GM18867 (cell line): ENCODE results near the gene DPYSL4.

ENCODE experiments used
- ATAC-seq: cut with Tn5 transposase; IDR thresholded peaks from one replicate; pipeline ENCODE4 v1.9.1; 2021; ENCODE audit warnings: mild to moderate bottlenecking, moderate library complexity; ENCODE audit not compliant: unreplicated experiment

DPYSL4 gene

DNA sequence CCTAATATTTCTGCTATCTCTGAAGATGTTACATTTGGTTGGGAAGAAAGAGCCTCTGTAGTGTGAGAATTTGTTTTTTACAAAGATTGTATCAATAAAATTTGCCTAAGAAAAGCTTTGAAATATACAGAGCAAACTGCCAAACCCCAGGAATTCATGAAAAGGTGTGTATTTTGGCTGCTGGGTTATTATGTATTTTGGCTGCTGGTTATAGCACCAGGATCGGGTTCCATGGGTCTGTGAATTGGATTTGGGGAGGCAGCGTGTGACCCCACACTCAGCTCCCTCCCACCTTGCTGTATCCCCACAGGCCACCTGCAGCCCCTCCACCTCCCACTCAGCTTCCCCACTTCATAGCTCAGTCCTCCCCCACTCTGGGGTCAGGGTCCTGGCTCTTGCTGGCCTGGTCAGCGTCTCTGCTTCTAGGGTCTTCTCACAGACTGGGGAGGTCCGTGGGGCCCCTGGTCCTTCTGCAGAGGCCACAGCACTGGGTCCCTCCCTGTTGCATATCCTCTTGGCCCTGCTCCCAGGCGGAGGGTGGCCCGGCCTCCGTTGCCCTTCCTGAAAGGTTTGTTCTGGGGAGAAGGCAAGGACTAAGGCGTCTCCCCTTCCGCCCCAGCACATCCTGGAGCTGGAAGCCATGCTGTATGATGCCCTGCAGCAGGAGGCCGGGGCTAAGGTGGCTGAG lies 24.0 kb upstream of the DPYSL4 start:
- ATAC-seq = no peak

DNA sequence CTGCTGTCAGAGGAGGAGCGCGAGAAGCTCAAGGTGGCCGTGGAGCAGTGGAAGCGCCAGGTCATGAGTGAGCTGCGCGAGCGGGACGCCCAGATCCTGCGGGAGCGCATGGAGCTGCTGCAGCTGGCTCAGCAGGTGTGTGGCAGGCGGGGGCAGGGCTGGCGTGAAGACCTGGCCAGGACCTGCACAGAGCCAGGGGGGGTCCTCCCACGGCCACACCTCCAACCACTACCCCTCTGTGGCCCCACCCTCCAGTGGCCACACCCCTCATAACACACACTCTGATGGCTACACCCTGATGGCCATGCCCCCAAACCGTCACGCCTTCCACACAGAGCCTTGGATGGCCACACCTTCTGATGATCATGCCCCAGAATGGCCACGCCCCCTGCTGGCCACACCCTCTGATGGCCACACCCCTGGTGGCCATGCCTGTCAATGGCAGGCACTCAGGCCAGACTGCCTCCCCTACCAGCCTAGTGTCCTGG lies 23.4 kb upstream of the DPYSL4 start:
- no peak for ATAC-seq

DNA sequence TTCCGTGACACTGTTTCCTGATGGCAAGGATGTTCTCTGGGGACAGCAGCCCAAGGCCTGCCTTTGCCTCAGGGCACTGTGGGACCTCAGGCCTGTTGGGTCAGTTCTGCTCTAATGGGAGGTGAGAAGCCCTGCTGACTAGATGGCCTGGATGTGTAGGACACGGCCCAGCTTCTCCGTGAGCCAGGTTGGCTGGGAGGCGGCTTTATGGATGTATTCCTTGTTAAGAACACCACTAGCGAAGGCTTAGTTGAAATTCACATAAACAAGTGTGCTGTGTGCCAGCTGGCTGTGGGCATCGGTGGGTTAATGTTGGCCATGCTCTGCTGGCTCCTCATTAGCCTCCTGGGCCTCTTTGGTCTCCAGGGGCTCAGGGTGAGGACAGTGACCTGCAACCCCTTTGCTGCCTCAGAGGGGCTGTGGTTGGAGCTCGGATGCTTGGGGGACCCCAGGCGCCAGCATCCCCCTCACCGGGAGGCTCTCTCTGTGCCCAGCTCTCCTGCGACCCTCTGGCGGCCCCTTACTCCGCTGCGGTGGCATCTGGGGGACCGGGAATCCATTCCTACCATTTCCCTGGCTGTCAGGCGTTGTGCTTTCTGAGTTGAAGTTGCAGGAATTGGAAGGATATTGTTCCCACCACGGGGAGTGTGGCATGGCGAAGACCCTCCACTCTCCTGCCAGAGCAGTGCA lies 22.8 kb upstream of the DPYSL4 start:
- no peak for ATAC-seq

DNA sequence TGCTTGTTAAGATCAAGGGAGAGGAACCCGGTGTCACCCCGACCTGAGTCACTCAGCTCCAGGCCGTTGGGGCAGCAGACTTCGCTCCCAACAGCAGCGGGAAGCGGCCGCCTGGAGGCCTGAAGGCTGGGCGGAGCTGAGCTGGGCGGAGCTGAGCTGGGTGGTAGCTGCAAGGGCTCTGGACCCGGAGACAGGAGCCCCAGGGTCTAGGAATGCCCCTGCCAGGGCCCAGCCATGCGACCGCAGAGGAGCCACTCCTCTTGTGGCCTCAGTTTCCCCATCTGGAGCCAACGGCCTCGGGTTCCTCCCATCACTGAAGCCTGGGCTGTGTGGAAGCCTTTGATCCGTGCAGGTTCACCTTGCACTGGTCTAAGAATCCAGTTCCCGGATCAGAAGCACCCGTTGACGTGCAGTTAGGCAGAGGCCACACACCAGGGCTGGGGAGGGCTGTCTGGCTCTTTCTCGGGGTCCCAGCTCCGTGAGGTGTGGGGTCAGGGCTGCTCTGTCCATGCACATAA lies 21.9 kb upstream of the DPYSL4 start:
- no peak for ATAC-seq

DNA sequence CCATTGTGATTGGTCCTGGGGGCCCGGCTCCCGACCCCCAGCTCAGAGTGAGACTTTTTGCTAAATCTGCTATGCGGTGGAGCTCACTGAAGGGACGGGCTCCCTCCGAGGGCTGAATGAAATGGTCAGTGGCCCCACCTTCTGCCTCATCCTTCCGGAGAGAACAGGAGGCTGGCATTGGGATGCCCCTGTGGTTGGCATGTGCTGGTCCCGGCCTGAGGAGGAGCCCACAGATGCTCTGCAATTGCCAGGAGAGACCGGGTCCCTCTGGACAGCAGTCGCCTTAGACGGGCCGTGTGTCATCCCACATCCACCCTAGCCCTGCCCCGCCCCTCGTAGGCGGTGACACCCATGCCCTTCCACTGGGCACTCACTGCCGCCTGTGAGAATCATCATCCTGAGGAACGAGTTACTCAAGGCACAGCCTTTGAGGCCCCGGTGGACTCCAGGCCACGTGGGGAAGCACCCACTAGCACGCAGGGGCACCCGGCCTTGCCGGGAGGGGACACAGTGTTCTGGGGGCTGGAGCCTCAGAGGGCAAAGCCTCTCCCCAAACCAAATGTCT lies 21.2 kb upstream of the DPYSL4 start:
- ATAC-seq = no peak

DNA sequence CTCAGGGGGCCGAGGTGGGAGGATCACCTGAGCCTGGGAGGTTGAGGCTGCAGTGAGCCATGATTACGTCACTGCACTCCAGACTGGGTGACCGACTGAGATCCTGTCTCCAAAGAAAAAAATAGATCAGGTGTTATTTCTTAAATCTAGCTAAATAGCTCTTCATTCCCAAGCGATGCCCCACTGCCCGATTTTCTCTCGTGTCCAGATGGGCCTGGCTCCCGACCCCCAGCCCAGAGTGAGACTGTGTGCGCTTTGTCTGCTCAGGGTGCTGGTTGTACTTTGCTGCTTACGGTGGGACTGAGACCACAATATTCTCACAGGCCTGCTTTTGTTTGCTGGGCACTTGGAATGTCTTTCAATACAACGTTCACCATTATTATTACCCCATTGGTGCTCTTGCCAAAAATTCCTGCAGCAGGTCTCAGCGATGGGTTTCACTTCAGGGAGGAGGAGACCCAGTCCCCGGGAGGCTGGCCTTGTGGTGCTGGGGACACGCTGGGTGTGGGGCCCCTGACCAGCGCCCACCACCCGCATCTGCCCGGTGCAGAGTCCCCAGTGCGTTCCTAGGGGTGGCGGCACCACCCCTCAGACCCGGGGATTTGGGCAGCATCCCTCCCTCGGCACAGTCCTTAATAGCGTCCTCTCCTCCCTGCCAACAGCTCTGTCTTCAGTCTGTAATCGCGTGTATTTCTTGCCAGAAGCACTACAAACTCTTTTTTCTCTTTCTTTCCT lies 20.4 kb upstream of the DPYSL4 start:
- no peak for ATAC-seq

DNA sequence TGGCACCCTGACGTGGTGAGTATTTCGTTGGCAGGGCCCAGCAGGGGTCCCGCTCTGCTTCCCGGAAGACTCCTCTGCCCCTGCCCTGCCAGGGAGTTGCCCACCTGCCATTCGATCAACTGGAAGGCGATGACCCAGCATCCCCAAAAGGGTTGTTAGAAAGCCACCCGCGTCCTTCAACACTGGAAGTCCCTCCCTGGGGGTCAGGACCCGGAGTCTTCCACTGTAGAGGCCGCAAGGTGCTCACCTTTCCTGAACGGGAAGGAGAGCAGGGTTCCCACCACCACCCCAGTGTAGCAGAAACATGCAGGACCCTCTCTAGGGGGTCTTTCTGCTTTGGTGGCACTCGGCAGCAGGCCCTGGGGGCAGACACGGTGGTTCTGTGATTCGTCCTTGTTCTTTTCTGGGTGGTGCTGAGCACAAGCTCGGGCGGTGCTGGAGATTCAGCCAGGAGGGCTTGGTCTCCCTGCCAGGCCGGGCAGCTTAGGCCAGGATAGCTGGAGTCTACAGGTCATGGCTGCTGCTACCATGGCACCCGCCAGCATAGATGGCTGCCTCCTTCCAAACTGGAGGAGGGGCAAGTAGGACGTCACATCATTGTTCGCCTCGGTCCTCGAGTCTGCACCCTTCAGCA lies 19.6 kb upstream of the DPYSL4 start:
- no peak for ATAC-seq

DNA sequence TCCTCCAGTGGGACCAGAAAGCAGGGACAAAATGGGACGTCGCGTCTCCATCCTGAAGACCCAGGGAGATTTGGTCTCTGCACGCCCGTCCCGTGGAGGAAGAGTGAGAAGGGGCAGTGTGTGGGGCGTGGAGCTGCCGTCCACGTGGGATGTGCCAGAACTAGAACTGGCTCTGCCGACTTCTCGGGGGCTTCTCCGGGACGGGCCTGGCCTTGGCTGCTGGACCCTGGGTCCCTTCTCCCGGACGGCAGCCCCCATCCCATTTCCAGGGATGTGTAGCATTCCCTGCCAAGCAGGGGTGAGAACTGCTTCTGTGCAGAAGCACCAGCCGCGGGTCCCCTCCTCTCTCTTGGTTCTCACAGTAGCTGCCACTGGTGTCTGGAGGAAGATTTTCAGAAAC lies 18.8 kb upstream of the DPYSL4 start:
- no peak for ATAC-seq

DNA sequence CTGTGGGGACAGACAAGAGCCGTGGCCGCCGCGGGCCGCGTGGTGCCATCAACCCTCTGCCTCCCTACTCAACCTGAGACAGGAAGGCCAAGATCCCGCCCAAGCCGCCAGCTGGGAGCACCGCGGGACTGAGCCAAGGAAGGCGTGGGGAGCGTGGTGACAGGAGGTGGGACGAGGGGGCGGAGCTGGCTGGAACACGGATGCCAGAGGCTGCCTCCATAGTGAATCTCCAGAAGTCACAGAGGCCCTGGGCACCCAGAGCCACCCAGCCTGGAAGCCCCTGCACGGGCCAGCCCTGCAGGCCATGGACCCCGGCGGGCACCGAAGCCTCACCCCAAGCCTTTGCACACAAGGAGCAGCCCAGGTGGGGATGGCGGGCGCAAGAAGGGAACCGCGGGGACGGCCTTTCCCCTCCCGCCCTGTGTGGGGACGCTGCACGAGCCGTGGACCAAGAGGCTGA lies 18.1 kb upstream of the DPYSL4 start:
- ATAC-seq = no peak

DNA sequence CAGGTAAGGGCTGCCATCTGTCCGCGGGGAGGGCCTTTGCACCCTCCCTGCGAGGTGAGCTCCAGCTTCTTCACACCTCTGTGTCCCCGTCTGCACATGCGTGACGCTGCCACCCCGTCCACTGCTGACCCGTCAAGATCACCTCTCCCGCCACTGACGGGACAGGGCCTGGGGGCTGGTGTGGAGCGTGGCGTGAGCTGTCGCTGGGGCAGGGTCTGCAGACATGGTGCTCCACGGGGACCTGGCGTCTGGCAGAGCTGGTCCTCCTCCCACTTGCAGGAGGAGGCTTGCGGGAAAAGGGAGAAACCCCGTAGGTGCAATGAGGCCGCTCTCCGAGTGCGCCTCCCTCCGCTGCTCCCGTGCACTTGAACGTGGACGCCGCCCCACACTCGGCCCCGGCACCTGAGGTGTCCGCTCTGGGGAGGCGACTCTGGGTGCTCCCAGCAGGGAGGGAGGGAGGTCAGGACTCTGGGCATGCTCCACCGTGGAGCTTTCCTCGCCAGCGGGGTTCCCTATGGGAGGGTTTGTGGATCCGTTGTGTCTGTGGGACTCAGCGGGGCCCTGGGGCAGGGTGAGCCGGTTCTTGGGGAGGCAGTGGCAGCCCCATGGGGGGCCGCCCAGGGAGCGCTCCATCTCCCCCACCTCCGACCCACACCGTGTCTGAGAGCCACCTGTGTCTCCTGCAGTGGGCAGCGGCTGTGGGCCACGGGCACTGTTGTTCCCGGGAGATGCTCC lies 17.6 kb upstream of the DPYSL4 start:
- no peak for ATAC-seq

DNA sequence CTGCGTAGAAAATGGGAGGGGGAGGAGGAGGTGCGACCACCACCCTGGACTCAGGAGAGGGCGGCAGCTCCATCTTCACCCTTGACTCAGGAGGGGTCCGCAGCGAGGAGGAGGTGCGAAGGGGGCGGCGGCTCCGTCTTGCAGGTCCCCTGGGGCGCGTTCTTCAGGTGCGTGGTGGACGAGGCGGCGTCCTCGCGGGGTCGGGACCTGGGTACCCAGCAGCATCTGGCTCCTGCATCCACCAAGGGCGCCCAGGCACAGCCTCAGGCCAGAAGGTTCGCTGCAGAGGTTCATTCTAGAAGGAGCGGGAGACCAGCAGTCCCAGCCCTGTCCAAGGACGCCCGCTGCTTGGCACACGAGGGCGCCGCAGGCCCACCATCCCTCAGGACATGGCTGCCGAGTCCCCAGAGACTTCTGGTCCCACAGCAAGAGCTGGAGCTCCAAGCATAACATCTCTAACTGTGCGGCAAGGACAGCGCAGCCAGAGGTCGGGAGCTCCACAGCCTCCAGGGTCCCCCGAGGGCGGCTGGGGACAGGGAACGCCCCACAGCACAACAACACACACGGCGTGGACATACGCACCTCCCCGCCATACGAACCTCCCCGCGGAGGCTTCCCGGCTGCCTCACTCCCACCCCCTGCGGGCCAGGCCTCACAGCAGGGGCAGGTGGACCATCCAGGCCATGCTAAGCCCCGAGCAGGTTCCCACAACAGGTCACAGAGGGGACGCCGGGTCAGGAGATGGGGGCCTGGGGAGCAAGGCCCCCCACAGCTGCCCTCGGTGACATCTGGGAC lies 16.8 kb upstream of the DPYSL4 start:
- no peak for ATAC-seq

DNA sequence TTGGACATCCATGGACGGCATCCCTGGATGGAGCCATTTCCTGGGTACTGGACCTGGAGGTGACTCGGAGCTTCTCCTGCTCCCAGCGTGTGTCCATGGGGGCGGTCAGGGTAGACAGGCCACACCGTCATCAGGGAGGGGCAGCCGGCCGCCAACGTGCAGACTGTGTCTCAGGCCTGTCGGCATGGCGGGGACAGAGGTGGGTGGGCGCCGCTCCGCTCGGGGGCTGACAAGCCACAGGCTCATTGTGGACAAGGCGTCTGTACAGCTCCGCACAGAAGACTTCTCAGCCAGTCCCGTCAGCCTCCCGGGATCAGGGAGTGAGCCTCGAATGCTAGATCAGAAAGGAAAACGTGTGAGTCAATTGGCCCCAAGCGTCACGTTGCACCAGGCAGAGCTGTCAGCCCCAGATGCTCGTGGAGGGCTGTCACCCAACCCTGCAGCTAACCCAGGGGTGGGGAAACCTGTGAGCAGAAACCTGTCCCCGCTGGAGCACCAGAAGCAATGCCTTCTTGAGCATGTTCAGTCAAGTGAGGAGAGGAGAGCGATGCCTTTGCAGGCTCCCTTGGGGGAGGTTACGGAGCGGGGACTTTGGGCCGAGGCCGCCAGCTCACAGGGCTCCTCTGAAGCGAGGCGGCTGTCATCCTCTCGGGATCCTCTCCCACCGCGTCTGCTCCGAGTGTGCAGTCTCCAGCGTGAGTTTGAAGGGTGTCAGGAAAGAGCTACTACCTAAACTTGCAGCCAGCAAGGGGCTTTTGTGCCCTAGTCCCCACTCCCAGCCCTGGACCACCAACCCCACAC lies 16.0 kb upstream of the DPYSL4 start:
- ATAC-seq = no peak

DNA sequence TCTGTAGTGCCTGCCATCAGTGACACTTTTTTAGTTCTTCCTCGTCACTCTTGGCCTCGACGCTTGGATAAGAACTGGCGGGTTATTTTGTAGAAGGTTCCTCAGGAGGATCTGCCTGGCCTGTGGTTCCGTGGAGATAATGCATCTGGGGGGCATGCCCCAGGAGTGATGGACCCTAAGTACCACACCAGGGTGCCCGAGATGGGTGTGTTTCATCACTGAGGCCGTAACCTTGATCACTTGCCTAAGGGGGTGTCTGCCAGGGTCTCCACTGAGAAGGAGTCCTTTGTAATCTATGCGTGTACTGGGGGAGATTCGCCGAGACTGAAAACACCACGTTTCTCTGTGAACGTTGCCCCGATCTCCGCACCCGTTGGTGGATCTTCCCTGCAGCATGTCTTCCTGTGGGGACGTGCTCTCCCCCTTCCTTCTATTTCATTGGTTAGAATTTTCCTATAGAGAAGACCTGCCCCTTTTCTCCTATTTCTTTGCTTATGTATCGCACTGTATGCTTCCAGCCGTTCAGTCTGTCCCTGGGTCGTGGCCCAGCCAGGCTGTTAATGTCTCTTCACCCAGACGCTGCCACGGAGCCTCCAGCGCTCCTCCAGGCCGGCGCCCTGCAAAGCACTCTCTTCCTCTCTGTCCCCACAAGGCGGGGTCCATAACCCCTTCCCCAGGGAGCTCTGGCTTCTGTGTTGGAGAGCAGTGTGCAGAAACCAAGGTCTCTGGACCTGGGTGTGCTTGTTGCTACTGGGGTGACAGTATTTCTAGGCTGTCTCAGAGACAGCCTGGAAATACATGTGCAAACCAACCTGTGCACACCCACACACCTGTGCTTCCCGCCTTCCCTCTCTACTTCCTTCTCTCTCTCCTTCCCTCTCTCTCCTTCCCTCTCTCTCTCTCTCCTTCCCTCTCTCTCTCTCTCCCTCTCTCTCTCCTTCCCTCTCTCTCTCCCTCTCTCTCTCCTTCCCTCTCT lies 14.4 kb upstream of the DPYSL4 start:
- no peak for ATAC-seq

DNA sequence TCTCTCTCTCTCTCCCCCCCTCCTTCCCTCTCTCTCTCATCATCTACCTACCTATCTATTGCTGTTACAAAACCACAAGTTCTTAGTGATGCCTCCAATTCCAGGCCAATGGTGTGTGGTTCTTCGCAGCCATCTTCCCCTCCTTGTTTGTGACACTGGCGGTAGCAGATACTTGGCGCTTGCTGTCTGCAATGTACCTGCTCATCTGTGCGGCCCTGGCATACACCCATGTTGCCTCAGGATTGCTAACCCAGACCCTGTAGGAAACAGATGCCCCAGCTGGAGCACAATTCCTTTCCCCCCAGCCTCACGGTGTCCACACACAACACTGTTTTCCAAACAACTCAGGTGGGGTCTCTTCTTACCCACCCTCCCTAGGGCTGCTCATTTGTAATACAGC lies 13.6 kb upstream of the DPYSL4 start:
- no peak for ATAC-seq

DNA sequence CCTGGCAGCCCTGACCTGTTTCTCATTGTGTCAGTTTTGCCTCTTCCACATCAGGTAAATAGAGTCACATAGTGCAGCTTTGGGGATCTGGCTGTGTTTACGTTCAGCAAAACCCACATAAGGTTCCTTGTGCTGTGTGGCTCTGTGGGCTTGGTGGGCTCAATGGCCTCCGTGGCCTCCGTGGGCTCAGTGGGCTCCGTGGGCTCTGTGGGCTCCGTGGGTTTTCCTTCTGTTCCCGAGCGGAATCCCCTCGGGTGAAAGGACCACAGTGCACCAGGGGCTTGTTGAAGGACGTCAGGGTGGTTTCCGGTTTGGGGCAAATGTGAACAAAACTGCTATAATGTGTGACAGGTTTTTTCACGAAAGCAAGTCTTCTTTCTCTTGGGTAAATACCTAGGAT lies 12.5 kb upstream of the DPYSL4 start:
- ATAC-seq = no peak

DNA sequence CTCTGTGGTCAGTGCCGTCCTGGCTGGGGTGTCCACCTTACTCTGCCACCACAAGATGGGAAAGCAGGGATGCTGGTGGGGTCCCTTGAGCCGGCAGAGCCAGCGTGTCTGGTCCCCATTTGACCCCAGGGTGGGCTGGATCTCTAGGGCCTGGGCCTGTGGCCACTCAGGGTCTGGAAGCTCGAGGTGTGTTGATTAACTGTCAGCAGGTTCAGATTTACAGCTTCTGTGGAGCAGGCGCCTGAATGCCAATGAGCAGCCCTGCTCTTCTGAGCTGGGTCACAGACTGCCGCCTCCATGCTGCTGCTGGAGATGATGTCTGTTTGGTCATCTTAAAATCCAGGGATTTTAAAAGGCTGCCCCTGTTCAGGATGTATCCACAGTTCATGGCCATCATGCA lies 11.3 kb upstream of the DPYSL4 start:
- no peak for ATAC-seq

DNA sequence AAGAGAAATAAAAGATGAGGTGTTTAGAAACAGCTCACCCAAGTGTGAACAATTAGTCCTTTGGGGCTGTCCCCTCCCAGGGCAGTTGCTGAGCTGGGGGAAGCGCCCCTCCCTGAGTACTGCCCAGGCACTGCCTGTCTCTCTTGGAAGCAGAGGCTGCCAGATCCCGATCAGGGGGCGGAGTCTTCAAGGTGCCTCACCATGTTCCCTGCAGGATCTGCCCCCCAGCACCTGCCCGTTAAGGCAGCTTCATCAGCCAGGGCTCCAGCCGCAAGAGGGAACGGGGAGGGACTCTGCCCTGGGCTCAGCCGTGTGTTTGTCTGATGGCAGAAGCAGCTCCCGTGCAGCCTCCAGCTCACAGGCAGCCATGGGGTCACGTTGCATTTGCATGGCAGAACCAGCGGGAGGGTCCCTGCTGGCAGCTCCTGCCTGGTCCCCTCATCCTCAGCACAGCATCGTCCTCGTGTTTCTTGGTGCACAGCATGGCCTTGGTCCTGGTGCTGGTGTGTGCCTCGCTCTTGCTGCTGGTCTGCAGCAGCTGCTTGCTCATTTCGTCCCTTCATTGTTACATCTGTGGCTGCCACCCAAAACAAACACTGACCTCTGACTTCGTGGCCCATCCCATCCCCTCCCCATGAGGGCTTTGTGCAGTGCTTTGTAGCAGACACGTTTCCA lies 10.7 kb upstream of the DPYSL4 start:
- no peak for ATAC-seq
